Panc1 (cell line): ENCODE results near the gene P2RY14.

Experiments used
- CTCF ChIP-seq: fragments of 450-650 bp; IDR thresholded peaks from 2 replicates; pipeline ENCODE4 v1.5.1; 2017; ENCODE audit warnings: mild to moderate bottlenecking
- TCF7L2 ChIP-seq: IDR thresholded peaks from 2 replicates; pipeline ENCODE4 v1.6.1; 2011; ENCODE audit warnings: mild to moderate bottlenecking, low read depth, low read length, inconsistent platforms

GRCh38 chr3:151269631-151270030 is 8.7 kb downstream of the P2RY14 start:
- TF ChIP-seq CTCF (no peak), TCF7L2 (no peak)
